Subcutaneous adipose tissue (tissue), 4 donors: Measurements from ENCODE around the gene TSPAN11. TPM values are rescaled to one million over a fixed set of nuclear protein-coding genes. Genes with fewer than 3 reads are reported as not detected.

Experiments used
- CTCF ChIP-seq: fragments of 450-650 bp; IDR thresholded peaks from one replicate; pipeline ENCODE4 v1.5.1; 2016; ENCODE audit warnings: low read depth, mild to moderate bottlenecking, control low read depth, antibody characterized with exemption, moderate library complexity
- total RNA-seq, 4 donors: library from RNA; depleted of rRNA; stranded (reverse); fragments of >200 nt; gene quantifications; one replicate each; pipeline ENCODE4 v1.1.0, GENCODE V29; 2016

TSPAN11 gene
- total RNA-seq, 4 donors from 2014 or later: 0.19 to 1.4 (median 0.22) TPM; not detected in 1

GRCh38 chr12:31021809-31022494 is 95.4 kb downstream of the TSPAN11 start:
- no peak for TF ChIP-seq CTCF

- TF ChIP-seq CTCF: no peak
These were observed 96.8 kb downstream of the TSPAN11 start for GRCh38 chr12:31023271-31023724.

DNA sequence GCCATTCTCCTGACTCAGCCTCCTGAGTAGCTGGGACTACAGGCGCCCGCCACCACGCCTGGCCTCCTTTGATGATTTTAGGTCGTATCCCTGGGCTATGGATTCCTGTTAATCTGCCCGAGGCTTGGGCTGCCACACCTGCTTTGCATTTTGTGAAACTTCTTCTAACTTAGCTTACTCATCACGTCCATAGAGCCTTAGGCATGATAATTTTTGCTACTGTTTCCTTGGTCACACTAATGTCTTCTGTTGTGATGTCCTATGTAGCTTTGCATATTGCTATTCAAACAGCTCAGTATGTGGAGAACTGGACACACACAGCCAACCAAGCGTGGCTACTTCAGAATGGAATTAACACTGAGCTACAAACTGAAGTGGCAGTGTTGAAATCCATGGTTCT is 99.7 kb downstream of the TSPAN11 start:
- no peak for TF ChIP-seq CTCF

DNA sequence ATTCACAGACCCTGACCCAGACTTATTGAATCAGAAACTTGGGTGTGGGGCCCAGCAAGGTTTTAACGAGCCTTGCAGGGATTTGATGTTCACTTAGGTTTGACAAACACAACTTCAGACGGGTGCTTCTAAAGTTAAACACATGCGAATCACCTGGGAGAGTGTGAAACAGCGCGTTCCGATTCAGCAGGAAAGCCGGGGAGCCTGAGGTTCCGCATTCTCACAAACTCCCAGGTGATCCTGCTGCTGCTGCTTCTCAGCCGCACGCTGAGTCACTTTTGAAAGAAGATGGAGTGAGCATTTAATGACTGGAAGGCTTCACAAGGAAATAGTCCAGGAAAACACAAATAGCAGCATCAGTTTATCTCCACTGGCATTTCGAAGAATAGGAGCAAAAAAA is 102.9 kb downstream of the TSPAN11 start:
- no peak for TF ChIP-seq CTCF

GRCh38 chr12:31029916-31030562 is 103.5 kb downstream of the TSPAN11 start:
- no peak for TF ChIP-seq CTCF

DNA sequence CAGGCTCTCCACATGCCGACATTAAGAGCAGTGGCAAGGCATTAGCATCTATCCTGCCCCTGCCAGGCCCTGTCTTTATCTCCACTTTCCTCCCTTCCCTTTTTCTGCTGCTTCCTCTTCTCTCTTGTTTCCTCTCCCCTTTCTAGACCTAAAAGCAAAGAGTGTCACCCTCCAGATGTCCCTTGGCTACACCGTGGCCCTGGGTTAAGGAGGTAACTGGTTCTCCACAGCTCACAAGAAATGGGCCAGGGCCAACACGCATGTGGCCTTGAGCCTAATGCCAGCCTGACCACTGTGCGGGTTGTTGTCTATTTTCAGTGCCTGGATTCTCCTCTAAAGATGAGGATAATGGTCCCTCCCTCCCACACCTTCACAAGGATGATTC is 105.4 kb downstream of the TSPAN11 start:
- no peak for TF ChIP-seq CTCF

DNA sequence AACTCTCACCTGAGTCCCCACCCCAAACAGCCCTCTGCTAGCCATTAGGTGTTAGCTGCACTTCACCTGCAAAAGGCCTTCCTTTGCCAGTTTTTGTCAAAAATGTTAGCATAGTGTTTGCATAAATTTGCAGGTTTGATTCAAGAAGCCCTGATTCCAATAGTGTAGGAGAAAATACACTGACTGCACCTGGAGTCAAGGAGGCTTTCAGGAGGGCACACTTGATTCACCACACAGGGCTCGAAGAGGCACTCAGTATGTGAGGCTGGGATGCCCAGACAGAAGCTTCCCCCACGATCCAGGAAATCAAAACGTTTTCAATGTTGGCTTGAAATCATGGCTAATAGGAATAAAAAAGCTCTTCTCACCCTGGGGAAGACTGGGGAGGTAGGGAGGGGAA is 106.6 kb downstream of the TSPAN11 start:
- TF ChIP-seq CTCF: no peak
